ENCODE measurements around the gene NCS1. TPM values are rescaled to one million over a fixed set of nuclear protein-coding genes. Genes with fewer than 3 reads are reported as not detected.

The NCS1 gene
- total RNA-seq, 4 donors from 2014 or later, result 100 to 206 (median 122) TPM

GRCh38 chr9:130179331-130179907, 7.2 kb downstream of the NCS1 start:
- WGBS, result 73% methylated on average over 2 of the region's 2 CpGs
- intact Hi-C loops (cut with DNase I), result no loop called here
- no peaks in the 10 kb centered on the region for H3K36me3 ChIP-seq
- H3K4me1 ChIP-seq, result peaks cover 10 to 93% (median 84%) of the 10 kb centered on the region in 4 donors
- H3K27me3 ChIP-seq, result no peaks in the 10 kb centered on the region
- TF ChIP-seq EP300 (IDR thresholded peaks at IDR 0.05) (no peak), POLR2A (IDR thresholded peaks at IDR 0.05; ENCODE audit: low read depth) (no peak), POLR2AphosphoS5 (IDR thresholded peaks at IDR 0.05) (no peak)
- TF ChIP-seq, protein P1, sequence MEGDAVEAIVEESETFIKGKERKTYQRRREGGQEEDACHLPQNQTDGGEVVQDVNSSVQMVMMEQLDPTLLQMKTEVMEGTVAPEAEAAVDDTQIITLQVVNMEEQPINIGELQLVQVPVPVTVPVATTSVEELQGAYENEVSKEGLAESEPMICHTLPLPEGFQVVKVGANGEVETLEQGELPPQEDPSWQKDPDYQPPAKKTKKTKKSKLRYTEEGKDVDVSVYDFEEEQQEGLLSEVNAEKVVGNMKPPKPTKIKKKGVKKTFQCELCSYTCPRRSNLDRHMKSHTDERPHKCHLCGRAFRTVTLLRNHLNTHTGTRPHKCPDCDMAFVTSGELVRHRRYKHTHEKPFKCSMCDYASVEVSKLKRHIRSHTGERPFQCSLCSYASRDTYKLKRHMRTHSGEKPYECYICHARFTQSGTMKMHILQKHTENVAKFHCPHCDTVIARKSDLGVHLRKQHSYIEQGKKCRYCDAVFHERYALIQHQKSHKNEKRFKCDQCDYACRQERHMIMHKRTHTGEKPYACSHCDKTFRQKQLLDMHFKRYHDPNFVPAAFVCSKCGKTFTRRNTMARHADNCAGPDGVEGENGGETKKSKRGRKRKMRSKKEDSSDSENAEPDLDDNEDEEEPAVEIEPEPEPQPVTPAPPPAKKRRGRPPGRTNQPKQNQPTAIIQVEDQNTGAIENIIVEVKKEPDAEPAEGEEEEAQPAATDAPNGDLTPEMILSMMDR (IDR thresholded peaks at IDR 0.05), result no peak
- no peak for DNase-seq (ENCODE audit: extremely low spot score)
- H3K27ac ChIP-seq (replicated peaks in 1 of 4), result peak overlapping the region; percentile 95 to 97 (median 96)
- H3K9me3 ChIP-seq, result no peaks in the 10 kb centered on the region
- H3K4me3 ChIP-seq, result no peak overlapping the region

GRCh38 chr9:130180516-130180915, 8.3 kb downstream of the NCS1 start:
- DNase-seq (ENCODE audit: extremely low spot score), result no peak
- Histone ChIP-seq H3K9me3 (no peaks in the 10 kb centered on the region), H3K36me3 (no peaks in the 10 kb centered on the region), H3K27ac (replicated peaks in 1 of 4) (peak overlapping the region; percentile 95 to 97 (median 96)), H3K4me3 (no peak overlapping the region), H3K4me1 (peaks cover 14 to 93% (median 85%) of the 10 kb centered on the region in 4 donors), H3K27me3 (no peaks in the 10 kb centered on the region)
- intact Hi-C loops (cut with DNase I), result no loop called here
- TF ChIP-seq POLR2A (IDR thresholded peaks at IDR 0.05; ENCODE audit: low read depth), result no peak
- 85% methylated on average over 5 of the region's 12 CpGs for WGBS

DNA sequence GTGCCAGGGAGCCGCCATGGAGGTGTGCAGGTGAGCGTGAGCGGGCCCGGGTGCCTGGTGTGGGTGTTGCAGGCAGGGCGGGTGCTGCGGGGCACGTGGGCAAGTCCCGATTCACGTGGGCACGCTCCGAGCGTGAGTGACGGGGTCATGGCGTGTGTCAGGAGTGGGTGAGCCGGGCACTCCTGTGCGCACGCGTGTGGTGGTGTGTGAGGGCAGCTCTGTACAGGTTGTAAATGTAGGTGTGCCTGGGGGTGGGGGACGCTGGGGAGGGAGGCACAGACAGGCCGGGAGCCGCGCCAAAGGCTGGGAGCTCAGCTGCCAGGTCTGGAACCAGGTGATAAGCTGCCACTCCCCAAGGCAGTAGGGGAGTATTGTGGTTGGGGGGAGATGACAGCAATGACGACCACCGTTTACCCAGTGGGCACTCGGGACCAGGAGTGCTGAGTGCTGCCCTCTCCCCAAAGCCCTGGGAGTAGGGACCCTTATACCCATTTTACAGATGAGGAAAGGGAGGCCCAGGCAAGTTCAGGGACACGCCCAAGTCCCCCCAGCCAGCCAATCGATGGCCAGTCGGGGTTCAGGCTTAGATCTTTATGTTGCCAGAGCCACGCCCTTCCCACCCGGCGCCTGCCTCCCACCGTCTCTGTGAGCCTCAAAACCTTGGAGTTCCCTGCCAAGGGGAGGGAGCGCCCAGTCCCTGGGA, 9.6 kb downstream of the NCS1 start:
- TF ChIP-seq, protein P1 (IDR thresholded peaks at IDR 0.05), result no peak
- TF ChIP-seq EP300 (IDR thresholded peaks at IDR 0.05), result no peak
- no peak for TF ChIP-seq POLR2AphosphoS5 (IDR thresholded peaks at IDR 0.05)
- no peak for TF ChIP-seq POLR2A (IDR thresholded peaks at IDR 0.05; ENCODE audit: low read depth)
- H3K9me3 ChIP-seq, result no peaks in the 10 kb centered on the region
- no peaks in the 10 kb centered on the region for H3K27me3 ChIP-seq
- H3K36me3 ChIP-seq, result no peaks in the 10 kb centered on the region
- DNase-seq (ENCODE audit: extremely low spot score), result no peak
- H3K4me3 ChIP-seq, result no peak overlapping the region
- peaks cover 24 to 93% (median 87%) of the 10 kb centered on the region in 4 donors for H3K4me1 ChIP-seq
- peak overlapping the region; percentile 95 to 97 (median 96) for H3K27ac ChIP-seq (replicated peaks in 1 of 4)
- intact Hi-C loops (cut with DNase I), result no loop called here
- WGBS, result 70% methylated on average over 24 of the region's 33 CpGs

DNA sequence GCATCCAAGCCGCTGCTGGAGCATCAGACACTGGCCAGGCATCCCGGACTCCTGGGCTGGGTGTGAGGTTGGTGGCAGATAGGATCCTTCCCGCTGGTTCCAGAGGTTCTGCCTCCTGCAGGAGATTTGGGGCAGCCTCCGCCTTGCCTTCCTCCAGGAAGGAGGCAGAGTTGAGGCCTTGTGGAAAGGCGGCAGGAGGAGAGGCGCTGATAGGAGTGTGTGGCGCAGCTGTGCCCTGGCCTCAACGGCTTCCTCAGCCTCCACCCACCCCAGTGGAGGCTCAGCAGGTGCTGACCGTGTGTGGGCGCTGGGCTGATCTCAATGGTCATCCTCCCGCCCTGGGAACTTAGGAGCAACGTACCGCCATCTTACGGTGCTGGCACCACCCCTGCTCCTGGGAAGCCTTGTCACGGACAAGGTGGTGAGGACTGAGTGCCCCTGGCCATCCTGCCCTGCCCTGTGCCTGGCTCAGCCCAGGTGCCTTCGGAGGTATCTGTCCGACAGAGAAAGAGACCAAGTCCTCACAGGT, 10.2 kb downstream of the NCS1 start:
- peaks cover 28 to 93% (median 87%) of the 10 kb centered on the region in 4 donors for H3K4me1 ChIP-seq
- peak overlapping the region; percentile 95 to 97 (median 96) for H3K27ac ChIP-seq (replicated peaks in 1 of 4)

More for the DNA sequence above, 10.2 kb downstream of the NCS1 start:
- 80% methylated on average over 11 of the region's 17 CpGs for whole genome bisulfite sequencing
- no peaks in the 10 kb centered on the region for H3K36me3 ChIP-seq
- intact Hi-C loops (cut with DNase I), result no loop called here
- H3K4me3 ChIP-seq, result no peak overlapping the region
- no peak for DNase-seq (ENCODE audit: extremely low spot score)
- H3K27me3 ChIP-seq, result no peaks in the 10 kb centered on the region
- H3K9me3 ChIP-seq, result no peaks in the 10 kb centered on the region
- TF ChIP-seq POLR2AphosphoS5 (IDR thresholded peaks at IDR 0.05), result no peak
- TF ChIP-seq POLR2A (IDR thresholded peaks at IDR 0.05; ENCODE audit: low read depth), result no peak
- no peak for TF ChIP-seq EP300 (IDR thresholded peaks at IDR 0.05)
- TF ChIP-seq, protein P1 (IDR thresholded peaks at IDR 0.05), result no peak

Measured in esophagus muscularis mucosa (tissue), 4 donors.